HepG2 (cell line): ENCODE data around the gene LRSAM1. TPM values are rescaled to one million over a fixed set of nuclear protein-coding genes. Genes with fewer than 3 reads are reported as not detected.

Source experiments
- DR1 ChIP-seq: sonication (generic); formaldehyde crosslinking; IDR thresholded peaks from 2 replicates; pipeline ENCODE4 v1.8.0; 2021; ENCODE audit warnings: mild to moderate bottlenecking, missing genetic modification reagents, inconsistent platforms
- GTF3A ChIP-seq: sonication (generic); formaldehyde crosslinking; conservative IDR thresholded peaks from 2 replicates; pipeline ENCODE4 v1.4.0; 2020; ENCODE audit warnings: mild to moderate bottlenecking, missing genetic modification reagents
- IKZF1 ChIP-seq: fragments of 450-650 bp; IDR thresholded peaks from 2 replicates; pipeline ENCODE4 v1.7.1; 2016
- KLF11 ChIP-seq: IDR thresholded peaks from 2 replicates; pipeline ENCODE4 v1.6.1; 2016; ENCODE audit warnings: missing compliant biosample characterization
- NCOA2 ChIP-seq: sonication (generic); formaldehyde crosslinking; IDR thresholded peaks from 2 replicates; pipeline ENCODE4 v1.8.0; 2022; ENCODE audit warnings: inconsistent platforms
- RBM22 ChIP-seq: fragments of 200-400 bp; formaldehyde crosslinking; optimal IDR thresholded peaks from 2 replicates; pipeline ENCODE3; 2017; ENCODE audit warnings: mild to moderate bottlenecking, low read length, moderate library complexity
- RFX3 ChIP-seq: IDR thresholded peaks from 2 replicates; pipeline ENCODE4 v1.6.1; 2016; ENCODE audit warnings: missing biosample characterization, missing genetic modification reagents
- SRSF1 ChIP-seq: fragments of 200-400 bp; formaldehyde crosslinking; optimal IDR thresholded peaks from 2 replicates; pipeline ENCODE3; 2017; ENCODE audit warnings: mild to moderate bottlenecking, low read depth, low read length, moderate library complexity
- TEAD2 ChIP-seq: sonication (generic); formaldehyde crosslinking; IDR thresholded peaks from 2 replicates; pipeline ENCODE4 v1.9.0; 2021; ENCODE audit warnings: missing genetic modification reagents
- TEAD3 ChIP-seq: optimal IDR thresholded peaks from 2 replicates; pipeline ENCODE3; 2016; ENCODE audit warnings: borderline replicate concordance
- ZEB1 ChIP-seq: IDR thresholded peaks from 2 replicates; pipeline ENCODE4 v1.6.1; 2012; ENCODE audit warnings: mild to moderate bottlenecking, low read depth, inconsistent platforms; ENCODE audit not compliant: insufficient replicate concordance
- ZFX ChIP-seq: sonication (generic); formaldehyde crosslinking; IDR thresholded peaks from 2 replicates; pipeline ENCODE4 v1.4.0; 2020; ENCODE audit warnings: mild to moderate bottlenecking, low read depth, missing genetic modification reagents, moderate library complexity
- ZNF430 ChIP-seq: sonication (generic); formaldehyde crosslinking; IDR thresholded peaks from 2 replicates; pipeline ENCODE4 v1.9.0; 2021; ENCODE audit warnings: mild to moderate bottlenecking, missing genetic modification reagents
- ZNF746 ChIP-seq: sonication (generic); formaldehyde crosslinking; IDR thresholded peaks from 2 replicates; pipeline ENCODE4 v1.8.0; 2022; ENCODE audit warnings: mild to moderate bottlenecking, missing genetic modification reagents
- ZNF75D ChIP-seq: sonication (generic); formaldehyde crosslinking; IDR thresholded peaks from 2 replicates; pipeline ENCODE4 v1.8.1; 2023; ENCODE audit warnings: missing genetic modification reagents, mild to moderate bottlenecking, borderline replicate concordance
- ZNF768 ChIP-seq: sonication (generic); formaldehyde crosslinking; IDR thresholded peaks from 2 replicates; pipeline ENCODE4 v1.4.0; 2020; ENCODE audit warnings: missing genetic modification reagents
- ZNF772 ChIP-seq: sonication (generic); formaldehyde crosslinking; IDR thresholded peaks from 2 replicates; pipeline ENCODE4 v1.5.0; 2020; ENCODE audit warnings: mild to moderate bottlenecking, missing genetic modification reagents
- polyA plus RNA-seq, 8 experiments: library from polyadenylated mRNA; depleted of rRNA in 3 of 8; stranded (reverse) in 7 of 8; unstranded in 1 of 8; fragments of >200 nt; fragmentation: Illumina TruSeq in 4 of 8; extraction: Trizol in 4 of 8; gene quantifications; 2 replicates each; pipeline versions ENCODE4 v1.2.1 to v1.2.3, GENCODE V29; 2011 to 2016; ENCODE audit warnings: low read depth in 4 of 8, missing spikeins in 1 of 8, mixed read lengths in 1 of 8; ENCODE audit not compliant: insufficient read depth in 1 of 8
- total RNA-seq, 5 experiments: library from RNA; depleted of rRNA; stranded (reverse); fragments of >200 nt; fragmentation: Illumina TruSeq; extraction: Trizol; gene quantifications; 2 replicates each; pipeline ENCODE4 v1.2.3, GENCODE V29; 2016; ENCODE audit warnings: low read depth in 1 of 5
- TF ChIP-seq, protein P1 (sequence below): sonication (generic); formaldehyde crosslinking; IDR thresholded peaks from one replicate; pipeline ENCODE4 v1.5.1; 2020; ENCODE audit warnings: mild to moderate bottlenecking, missing genetic modification reagents; ENCODE audit errors: not compliant biosample characterization
- TF ChIP-seq, protein P2 (sequence below): sonication (generic); formaldehyde crosslinking; IDR thresholded peaks from 2 replicates; pipeline ENCODE4 v1.8.0; 2022; ENCODE audit warnings: mild to moderate bottlenecking, missing genetic modification reagents; ENCODE audit not compliant: insufficient replicate concordance
- TF ChIP-seq, protein P3 (sequence below): sonication (generic); formaldehyde crosslinking; IDR thresholded peaks from 2 replicates; pipeline ENCODE4 v1.4.0; 2020; ENCODE audit warnings: mild to moderate bottlenecking, missing genetic modification reagents

The LRSAM1 gene
- total and polyA plus RNA-seq, 2 of the 13 experiments (the other 11 are each of a cell fraction or from before 2014, with no cell fraction given) = 8.7 to 10.2 TPM

DNA sequence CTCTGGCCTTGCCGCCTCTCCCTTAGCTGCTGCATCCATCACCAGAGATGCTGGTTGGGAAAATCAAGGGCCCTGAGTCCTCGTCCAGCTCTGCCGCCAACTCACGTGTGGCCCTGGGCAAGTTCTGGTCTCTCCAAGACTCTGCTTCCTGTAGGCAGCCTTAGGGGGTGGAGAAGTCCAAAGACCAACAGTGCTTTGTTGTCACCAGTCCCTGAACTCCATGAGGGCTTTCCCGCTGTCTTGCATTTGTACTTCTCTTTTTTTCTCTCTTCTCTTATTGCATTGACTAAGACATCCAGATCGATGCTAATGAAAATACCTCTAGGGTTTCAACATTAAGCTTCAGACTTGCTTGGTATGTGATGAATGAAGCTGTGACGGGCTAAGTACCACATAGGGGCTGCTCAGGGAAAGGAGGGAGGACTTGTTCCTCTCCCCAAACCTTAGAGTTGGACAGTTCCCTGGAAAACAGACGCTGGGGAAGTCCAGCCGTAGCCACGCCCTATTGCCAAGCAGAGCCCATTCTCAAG is 97.1 kb downstream of the LRSAM1 start (continued):
- TF ChIP-seq KLF11 (no peak), ZNF430 (CRISPR knock-in tag) (peak; percentile 43; the same call in 1 of the 2 replicates), SRSF1 (no peak), ZNF746 (CRISPR knock-in tag) (no peak), ZEB1 (no peak), RFX3 (CRISPR knock-in tag) (no peak), NCOA2 (CRISPR knock-in tag) (peak; percentile 46), RBM22 (no peak), DR1 (CRISPR knock-in tag) (no peak), ZNF75D (CRISPR knock-in tag) (no peak), ZNF772 (no peak), ZNF768 (CRISPR knock-in tag) (no peak), ZFX (CRISPR knock-in tag) (peak; percentile 16; the same call in 1 of the 2 replicates), TEAD2 (CRISPR knock-in tag) (no peak), IKZF1 (no peak), TEAD3 (CRISPR knock-in tag) (no peak), GTF3A (CRISPR knock-in tag) (no peak)
- TF ChIP-seq, protein P1, sequence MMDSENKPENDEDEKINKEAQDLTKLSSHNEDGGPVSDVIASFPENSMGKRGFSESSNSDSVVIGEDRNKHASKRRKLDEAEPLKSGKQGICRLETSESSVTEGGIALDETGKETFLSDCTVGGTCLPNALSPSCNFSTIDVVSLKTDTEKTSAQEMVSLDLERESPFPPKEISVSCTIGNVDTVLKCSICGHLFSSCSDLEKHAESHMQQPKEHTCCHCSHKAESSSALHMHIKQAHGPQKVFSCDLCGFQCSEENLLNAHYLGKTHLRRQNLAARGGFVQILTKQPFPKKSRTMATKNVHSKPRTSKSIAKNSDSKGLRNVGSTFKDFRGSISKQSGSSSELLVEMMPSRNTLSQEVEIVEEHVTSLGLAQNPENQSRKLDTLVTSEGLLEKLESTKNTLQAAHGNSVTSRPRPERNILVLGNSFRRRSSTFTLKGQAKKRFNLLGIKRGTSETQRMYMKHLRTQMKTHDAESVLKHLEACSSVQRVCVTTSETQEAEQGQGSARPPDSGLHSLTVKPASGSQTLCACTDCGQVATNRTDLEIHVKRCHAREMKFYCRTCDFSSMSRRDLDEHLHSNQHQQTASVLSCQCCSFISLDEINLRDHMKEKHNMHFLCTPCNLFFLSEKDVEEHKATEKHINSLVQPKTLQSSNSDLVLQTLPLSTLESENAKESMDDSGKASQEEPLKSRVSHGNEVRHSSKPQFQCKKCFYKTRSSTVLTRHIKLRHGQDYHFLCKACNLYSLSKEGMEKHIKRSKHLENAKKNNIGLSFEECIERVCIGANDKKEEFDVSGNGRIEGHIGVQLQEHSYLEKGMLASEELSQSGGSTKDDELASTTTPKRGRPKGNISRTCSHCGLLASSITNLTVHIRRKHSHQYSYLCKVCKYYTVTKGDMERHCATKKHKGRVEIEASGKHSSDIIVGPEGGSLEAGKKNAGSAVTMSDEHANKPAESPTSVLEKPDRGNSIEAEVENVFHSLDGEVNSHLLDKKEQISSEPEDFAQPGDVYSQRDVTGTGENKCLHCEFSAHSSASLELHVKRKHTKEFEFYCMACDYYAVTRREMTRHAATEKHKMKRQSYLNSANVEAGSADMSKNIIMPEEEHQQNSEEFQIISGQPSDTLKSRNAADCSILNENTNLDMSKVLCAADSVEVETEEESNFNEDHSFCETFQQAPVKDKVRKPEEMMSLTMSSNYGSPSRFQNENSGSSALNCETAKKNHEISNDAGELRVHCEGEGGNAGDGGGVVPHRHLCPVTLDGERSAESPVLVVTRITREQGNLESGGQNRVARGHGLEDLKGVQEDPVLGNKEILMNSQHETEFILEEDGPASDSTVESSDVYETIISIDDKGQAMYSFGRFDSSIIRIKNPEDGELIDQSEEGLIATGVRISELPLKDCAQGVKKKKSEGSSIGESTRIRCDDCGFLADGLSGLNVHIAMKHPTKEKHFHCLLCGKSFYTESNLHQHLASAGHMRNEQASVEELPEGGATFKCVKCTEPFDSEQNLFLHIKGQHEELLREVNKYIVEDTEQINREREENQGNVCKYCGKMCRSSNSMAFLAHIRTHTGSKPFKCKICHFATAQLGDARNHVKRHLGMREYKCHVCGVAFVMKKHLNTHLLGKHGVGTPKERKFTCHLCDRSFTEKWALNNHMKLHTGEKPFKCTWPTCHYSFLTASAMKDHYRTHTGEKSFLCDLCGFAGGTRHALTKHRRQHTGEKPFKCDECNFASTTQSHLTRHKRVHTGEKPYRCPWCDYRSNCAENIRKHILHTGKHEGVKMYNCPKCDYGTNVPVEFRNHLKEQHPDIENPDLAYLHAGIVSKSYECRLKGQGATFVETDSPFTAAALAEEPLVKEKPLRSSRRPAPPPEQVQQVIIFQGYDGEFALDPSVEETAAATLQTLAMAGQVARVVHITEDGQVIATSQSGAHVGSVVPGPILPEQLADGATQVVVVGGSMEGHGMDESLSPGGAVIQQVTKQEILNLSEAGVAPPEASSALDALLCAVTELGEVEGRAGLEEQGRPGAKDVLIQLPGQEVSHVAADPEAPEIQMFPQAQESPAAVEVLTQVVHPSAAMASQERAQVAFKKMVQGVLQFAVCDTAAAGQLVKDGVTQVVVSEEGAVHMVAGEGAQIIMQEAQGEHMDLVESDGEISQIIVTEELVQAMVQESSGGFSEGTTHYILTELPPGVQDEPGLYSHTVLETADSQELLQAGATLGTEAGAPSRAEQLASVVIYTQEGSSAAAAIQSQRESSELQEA (CRISPR knock-in tag) = no peak
- TF ChIP-seq, protein P2, sequence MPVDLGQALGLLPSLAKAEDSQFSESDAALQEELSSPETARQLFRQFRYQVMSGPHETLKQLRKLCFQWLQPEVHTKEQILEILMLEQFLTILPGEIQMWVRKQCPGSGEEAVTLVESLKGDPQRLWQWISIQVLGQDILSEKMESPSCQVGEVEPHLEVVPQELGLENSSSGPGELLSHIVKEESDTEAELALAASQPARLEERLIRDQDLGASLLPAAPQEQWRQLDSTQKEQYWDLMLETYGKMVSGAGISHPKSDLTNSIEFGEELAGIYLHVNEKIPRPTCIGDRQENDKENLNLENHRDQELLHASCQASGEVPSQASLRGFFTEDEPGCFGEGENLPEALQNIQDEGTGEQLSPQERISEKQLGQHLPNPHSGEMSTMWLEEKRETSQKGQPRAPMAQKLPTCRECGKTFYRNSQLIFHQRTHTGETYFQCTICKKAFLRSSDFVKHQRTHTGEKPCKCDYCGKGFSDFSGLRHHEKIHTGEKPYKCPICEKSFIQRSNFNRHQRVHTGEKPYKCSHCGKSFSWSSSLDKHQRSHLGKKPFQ (CRISPR knock-in tag) = no peak
- TF ChIP-seq, protein P3, sequence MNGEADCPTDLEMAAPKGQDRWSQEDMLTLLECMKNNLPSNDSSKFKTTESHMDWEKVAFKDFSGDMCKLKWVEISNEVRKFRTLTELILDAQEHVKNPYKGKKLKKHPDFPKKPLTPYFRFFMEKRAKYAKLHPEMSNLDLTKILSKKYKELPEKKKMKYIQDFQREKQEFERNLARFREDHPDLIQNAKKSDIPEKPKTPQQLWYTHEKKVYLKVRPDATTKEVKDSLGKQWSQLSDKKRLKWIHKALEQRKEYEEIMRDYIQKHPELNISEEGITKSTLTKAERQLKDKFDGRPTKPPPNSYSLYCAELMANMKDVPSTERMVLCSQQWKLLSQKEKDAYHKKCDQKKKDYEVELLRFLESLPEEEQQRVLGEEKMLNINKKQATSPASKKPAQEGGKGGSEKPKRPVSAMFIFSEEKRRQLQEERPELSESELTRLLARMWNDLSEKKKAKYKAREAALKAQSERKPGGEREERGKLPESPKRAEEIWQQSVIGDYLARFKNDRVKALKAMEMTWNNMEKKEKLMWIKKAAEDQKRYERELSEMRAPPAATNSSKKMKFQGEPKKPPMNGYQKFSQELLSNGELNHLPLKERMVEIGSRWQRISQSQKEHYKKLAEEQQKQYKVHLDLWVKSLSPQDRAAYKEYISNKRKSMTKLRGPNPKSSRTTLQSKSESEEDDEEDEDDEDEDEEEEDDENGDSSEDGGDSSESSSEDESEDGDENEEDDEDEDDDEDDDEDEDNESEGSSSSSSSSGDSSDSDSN (CRISPR knock-in tag) = no peak
